HG03558 (cell line): ENCODE results near the gene ACTRT3.
"Not testable (repeated sequence)": the region's sequence is repeated elsewhere in the genome, so short reads cannot be mapped to it uniquely, and the experiment has no call there.

Source experiments
- ATAC-seq: cut with Tn5 transposase; IDR thresholded peaks from one replicate; pipeline ENCODE4 v1.9.1; 2021; ENCODE audit warnings: moderate number of reproducible peaks; ENCODE audit not compliant: unreplicated experiment; ENCODE audit errors: extremely low read depth

Gene ACTRT3

GRCh38 chr3:169772897-169773816 is 3.8 kb upstream of the ACTRT3 start, which contains the start of gene MYNN:
TSS of gene MYNN (plus strand) at chr3:169773396. CDS start at chr3:169774296, 900 bp downstream.
- ATAC-seq: peak; percentile 56

GRCh38 chr3:169772305-169772896 is 3.0 kb upstream of the ACTRT3 start:
- ATAC-seq: peak; percentile 5

GRCh38 chr3:169771497-169772304 is 2.3 kb upstream of the ACTRT3 start:
- peak; percentile 14 for ATAC-seq

GRCh38 chr3:169764882-169765612 is 4.3 kb downstream of the ACTRT3 start, which contains the start of gene TERC:
TSS of gene TERC (minus strand) at chr3:169765060.
- ATAC-seq: peak; percentile 36

GRCh38 chr3:169764312-169764881 is 5.0 kb downstream of the ACTRT3 start:
- ATAC-seq: peak; percentile 22

- ATAC-seq: no peak
These were observed 8.9 kb downstream of the ACTRT3 start for GRCh38 chr3:169760479-169760878.

GRCh38 chr3:169759256-169759655 is 10.1 kb downstream of the ACTRT3 start:
- ATAC-seq: peak; percentile 54

GRCh38 chr3:169758359-169758994 is 10.9 kb downstream of the ACTRT3 start:
- no peak for ATAC-seq

GRCh38 chr3:169755488-169755887 is 13.9 kb downstream of the ACTRT3 start:
- ATAC-seq: no peak

- ATAC-seq: no peak
These were observed 14.7 kb downstream of the ACTRT3 start for GRCh38 chr3:169754711-169755110.

GRCh38 chr3:169751875-169752274 is 17.5 kb downstream of the ACTRT3 start:
- no peak for ATAC-seq

- ATAC-seq: no peak
These were observed 18.7 kb downstream of the ACTRT3 start for GRCh38 chr3:169750665-169751064.

- ATAC-seq: no peak
These were observed 20.7 kb downstream of the ACTRT3 start for GRCh38 chr3:169748670-169749069.

- ATAC-seq: no peak
These were observed 22.4 kb downstream of the ACTRT3 start for GRCh38 chr3:169746924-169747323.

GRCh38 chr3:169744366-169745054 is 24.9 kb downstream of the ACTRT3 start:
- no peak for ATAC-seq

- no peak for ATAC-seq
These were observed 30.3 kb downstream of the ACTRT3 start for GRCh38 chr3:169739067-169739466.

- not testable (repeated sequence) for ATAC-seq
These were observed 37.5 kb downstream of the ACTRT3 start for GRCh38 chr3:169731857-169732256.

GRCh38 chr3:169722724-169723123 is 46.6 kb downstream of the ACTRT3 start:
- no peak for ATAC-seq
